Cardiac septum (tissue), 1 donor: ENCODE results near the gene NOC2L. TPM values are rescaled to one million over a fixed set of nuclear protein-coding genes. Genes with fewer than 3 reads are reported as not detected.

Experiments
- DNase-seq: peaks from one replicate; pipeline ENCODE4 v3.0.0-alpha.2; 2020; ENCODE audit warnings: low spot score
- intact Hi-C: fragments of 100-400 bp; cut with DNase I; formaldehyde crosslinking; loops from one replicate; pipeline ENCODE4 v1.14.0; 2022
- total RNA-seq: library from RNA; stranded (reverse); fragmentation: NEBNext Ultra II Directional; extraction: Animal tissue kit (Norgen Biotek cat#: 25700); gene quantifications from one replicate; pipeline ENCODE4 v1.2.1, GENCODE V29; 2021
- donor health status: DM: no; HTN: no; CAD: no.

The NOC2L gene
- total RNA-seq, 1 donor from 2014 or later = 39.0 TPM

- intact Hi-C loops = no loop called here
- DNase-seq = peak; percentile 54
Observed at GRCh38 chr1:911875-912739, 46.9 kb downstream of the NOC2L start.

DNA sequence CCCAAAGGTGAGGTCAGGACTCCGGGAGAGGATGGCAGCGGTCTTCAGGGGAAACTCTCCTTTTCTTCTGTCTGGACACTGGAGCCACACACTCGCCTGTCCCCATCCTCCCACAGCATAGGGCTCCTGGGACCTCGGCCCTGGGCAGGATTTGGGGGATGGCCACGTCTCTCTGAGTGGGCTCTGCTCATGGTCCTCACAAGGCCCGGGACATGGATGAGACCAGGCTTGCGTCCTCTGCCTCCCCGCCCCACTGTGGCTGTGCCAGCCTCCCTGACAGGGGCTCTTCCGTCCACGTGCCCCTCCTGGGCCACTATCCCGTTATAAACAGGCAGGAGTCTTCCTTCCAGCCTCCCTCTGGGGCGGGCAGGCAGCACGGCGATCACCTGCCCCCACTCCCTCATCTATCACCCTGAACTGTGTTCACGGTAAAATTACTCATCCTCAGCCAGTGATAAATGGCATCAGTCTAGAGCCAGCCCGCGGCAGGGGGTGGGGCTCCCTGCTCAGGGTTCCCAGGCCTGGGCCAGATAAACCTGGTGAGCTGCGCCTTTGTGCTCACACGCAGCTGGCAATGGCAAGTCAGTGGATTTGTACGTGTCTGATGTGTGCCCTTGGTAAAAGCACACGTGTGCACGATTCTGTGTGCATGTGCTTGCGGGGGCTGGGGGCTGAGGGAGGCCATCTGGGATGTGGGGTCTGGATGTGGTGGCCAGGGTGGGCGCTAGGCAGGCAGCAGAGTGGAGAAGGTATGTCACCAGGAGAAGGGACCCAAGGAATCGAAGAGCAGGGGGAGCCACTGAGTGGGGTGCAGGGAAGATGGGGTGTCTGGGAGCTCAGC, 48.0 kb downstream of the NOC2L start:
- intact Hi-C loops = no loop called here
- peak; percentile 51 for DNase-seq

- DNase-seq = peak; percentile 63
- intact Hi-C loops = no loop called here
Observed at GRCh38 chr1:910311-910880, 48.7 kb downstream of the NOC2L start.

- intact Hi-C loops = no loop called here
- DNase-seq = peak; percentile 71
Observed at GRCh38 chr1:909861-910310, 49.2 kb downstream of the NOC2L start.

DNA sequence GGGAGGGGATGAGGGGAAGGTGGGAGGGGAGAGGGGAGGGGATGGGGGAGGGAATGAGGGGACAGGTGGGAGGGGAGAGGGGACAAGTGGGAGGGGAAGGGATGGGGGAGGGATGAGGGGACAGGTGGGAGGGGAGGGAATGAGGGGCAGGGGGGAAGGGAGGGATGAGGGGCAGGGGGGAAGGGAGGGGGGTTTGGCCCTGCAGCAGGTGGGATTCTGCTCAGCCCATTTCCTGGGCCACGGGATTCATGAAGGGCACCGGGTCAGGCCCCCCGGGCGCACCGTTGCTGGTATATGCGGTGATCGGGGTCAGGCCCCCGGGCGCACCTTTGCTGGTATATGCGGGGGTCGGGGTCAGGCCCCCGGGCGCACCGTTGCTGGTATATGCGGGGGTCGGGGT, 50.4 kb downstream of the NOC2L start:
- intact Hi-C loops = no loop called here
- no peak for DNase-seq

- intact Hi-C loops = no loop called here
- DNase-seq = peak; percentile 61
Observed at GRCh38 chr1:907611-908451, 51.2 kb downstream of the NOC2L start.

DNA sequence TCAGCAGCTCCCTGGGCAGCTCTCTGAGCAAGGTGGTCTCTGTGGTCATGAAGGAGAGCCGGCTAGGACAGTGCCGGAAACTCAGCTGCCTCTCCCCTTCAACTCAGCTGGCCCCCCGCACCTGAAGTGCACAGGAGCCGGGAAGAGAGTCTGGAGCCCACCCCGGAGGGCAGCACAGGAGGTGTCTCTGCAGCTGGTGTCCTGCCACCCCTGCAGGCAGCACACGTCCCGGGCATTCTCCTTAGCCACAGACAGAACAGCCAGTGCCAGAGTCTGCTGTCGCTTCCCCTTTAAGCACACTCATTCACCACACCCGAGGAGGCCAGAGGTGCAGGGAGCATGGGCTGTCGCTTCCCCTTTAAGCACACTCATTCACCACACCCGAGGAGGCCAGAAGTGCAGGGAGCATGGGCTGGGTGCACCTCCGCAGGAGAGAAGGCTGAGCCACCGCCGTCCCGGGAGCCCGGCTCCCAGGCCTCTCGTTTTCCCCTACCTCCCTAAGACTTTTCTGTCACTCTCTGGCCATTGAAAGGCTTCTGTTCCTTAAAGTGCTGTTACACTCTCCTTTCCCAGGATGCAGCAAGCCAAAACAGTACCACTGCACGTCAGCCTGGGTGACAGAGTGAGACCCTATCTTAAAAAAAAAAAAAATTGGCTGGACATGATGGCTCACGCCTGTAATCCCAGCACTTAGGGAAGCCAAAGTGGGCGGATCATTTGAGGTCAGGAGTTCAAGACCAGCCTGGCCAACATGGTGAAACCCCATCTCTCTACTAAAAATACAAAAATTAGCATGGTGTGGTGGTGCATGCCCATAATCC, 52.2 kb downstream of the NOC2L start:
- intact Hi-C loops = no loop called here
- DNase-seq = peak; percentile 72

- peak; percentile 72 for DNase-seq
- intact Hi-C loops = loop anchor here (2.0 kb wide), 1 partner anchor 33 kb away; no protein-coding TSS in a partner anchor
Observed at GRCh38 chr1:905811-906599, 53.1 kb downstream of the NOC2L start.

GRCh38 chr1:905071-905749, 53.8 kb downstream of the NOC2L start:
- intact Hi-C loops = loop anchor here (2.0 kb wide), 1 partner anchor 34 kb away; no protein-coding TSS in a partner anchor
- DNase-seq = peak; percentile 81

DNA sequence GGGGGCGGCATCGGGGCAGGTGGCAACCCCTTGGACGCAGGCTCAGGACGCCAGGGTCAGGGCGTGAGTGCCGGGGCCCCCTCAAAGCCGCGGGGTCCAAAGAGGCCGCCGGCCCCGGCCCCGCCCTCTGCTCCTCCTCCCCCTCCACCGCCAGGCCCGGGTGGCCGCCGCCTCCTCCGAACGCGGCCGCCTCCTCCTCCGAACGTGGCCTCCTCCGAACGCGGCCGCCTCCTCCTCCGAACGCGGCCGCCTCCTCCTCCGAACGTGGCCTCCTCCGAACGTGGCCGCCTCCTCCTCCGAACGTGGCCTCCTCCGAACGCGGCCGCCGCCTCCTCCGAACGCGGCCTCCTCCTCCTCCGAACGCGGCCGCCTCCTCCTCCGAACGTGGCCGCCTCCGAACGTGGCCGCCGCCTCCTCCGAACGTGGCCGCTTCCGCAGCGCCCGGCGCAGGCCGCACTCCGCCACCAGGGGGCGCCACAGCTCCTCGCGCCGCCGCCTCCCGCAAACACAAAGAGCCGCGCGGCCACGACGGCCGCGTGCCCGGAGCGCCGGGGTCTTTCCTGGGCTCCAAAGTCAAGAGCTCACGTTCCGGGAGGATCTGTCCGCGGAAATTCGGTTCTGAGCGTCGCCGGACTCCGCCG, 54.6 kb downstream of the NOC2L start:
- DNase-seq = peak; percentile 92

DNA sequence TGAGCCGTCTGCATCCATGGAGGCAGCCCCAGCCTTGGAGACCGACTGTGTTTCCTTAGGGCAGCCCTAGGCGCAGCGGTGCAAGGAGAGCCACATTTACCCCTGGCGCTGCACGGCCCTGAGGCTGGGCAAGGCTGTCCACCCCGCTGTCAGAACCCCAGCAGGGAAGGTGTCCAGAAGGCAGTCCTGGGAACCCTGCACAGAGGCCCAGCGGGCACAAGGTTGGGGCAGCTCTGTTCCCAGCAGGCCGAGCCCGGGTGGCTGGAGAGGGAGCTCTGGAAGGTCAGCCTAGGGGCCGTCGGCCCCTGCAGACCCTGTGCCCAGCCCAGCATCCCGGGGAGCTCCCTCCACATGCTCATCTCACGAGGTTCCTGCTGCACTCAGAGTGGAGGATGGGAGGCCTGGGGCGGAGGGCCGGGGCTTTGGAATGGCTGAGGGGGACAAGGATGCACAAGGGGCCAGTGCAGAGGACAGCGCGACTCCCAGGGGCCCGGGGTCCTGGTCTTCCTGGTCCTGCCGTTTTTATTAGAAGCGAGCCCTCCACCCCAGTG, 55.3 kb downstream of the NOC2L start:
- peak; percentile 60 for DNase-seq
- intact Hi-C loops = loop anchor here (2.0 kb wide), 1 partner anchor 35 kb away; no protein-coding TSS in a partner anchor

More for the DNA sequence above, 54.6 kb downstream of the NOC2L start:
- intact Hi-C loops = loop anchor here (2.0 kb wide), 1 partner anchor 34 kb away; no protein-coding TSS in a partner anchor

DNA sequence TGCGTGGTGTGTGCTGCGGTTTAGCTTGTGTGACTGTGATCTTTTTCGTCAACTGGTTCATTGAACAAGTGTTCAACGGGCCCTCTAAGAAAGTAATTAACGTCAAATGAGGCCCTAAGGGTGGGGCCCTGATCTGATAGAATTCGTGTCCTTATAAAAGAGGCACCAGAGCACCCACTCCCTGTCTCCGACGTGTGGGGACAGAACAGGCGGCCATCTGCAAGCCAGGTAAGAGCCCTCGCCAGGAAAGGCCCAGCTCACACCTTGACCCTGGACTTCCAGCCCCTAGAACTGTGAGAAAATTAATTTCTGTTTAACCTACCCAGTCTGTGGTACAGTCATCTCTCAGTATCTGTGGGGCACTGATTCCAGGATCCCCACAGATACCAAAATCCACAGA, 55.8 kb downstream of the NOC2L start:
- DNase-seq = no peak

GRCh38 chr1:902802-903201, 56.3 kb downstream of the NOC2L start:
- no peak for DNase-seq
- intact Hi-C loops = no loop called here

More for the DNA sequence above, 55.8 kb downstream of the NOC2L start:
- intact Hi-C loops = no loop called here

DNA sequence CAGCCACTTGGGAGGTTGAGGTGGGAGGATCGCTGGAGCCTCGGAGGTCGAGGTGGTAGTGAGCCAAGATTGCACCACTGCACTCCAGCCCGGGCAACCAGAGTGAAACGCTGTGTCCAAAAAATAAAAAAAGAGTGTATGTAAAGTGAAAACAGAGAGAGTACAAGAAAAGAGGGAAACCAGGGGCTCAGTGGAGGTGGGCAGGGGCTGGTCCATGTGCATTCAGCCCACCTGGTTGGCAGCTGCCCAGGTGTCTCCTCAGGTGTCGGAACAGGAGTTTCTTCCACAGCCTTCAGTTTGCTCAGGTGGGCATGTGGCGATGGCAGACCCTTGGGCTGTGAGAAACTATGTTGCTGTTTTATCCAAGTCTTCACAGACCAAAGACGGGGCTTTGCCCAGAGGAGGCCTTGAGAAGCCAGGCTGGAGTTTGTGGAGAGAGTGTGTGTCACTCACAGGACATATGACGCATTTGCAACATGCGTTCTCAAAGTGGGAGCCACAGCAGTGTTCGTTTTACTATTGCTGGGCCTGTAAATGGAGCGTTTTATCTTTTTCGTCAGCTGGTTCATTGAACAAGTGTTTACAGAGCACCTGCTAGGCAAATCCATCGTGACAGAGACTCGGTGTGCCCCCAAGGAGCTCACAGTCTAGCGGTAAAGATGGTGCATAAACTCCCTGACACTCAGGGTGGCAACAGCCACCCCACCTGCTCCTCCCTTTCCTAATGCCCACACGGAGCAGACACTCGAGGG, 57.8 kb downstream of the NOC2L start:
- intact Hi-C loops = no loop called here
- DNase-seq = no peak

DNA sequence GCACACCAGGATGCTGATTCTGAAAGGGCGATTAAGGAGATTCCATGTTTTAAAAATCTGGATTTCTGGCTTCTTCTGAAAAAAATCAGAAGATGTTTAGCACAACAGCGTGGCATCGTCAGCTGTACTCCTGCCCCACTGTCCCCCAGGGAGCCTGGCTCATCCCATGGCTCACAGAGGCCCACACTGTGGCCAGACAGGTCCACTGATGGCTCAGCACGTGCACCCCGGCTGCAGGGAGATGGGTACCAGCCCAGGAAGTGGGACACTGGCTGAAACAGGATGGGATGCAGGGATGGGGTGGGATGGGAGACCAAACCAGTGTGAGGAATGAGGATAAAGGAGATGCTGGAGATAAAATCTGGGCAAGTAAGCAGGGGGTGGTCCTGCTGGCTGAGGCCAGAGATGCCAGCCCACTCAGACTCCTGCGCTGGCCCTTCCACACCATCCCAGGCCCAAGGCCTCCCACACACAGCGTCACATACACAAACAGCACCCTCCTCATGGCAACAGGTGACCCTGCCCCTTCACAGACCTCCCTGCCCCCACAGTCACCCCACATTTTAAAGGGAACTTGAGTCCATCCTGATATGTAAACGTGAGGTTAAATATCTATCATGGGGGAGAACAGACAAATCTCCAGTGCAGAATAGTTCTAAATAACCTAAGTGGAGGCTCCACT, 59.3 kb downstream of the NOC2L start:
- no peak for DNase-seq
- intact Hi-C loops = no loop called here
